CD4-positive, alpha-beta T cell treated with Interleukin-12 subunit alpha and Interleukin-12 subunit beta, for 1 hour (primary cell): ENCODE data around the gene SCLY.

ENCODE experiments used
- DNase-seq: peaks from one replicate; pipeline ENCODE4 v3.0.0-alpha.2; 2020

The SCLY gene

GRCh38 chr2:238077292-238077691 lies 16.5 kb downstream of the SCLY start:
- DNase-seq, result no peak

GRCh38 chr2:238079874-238080327 lies 19.1 kb downstream of the SCLY start:
- DNase-seq, result no peak

- DNase-seq, result no peak
Measured at GRCh38 chr2:238080518-238080917, 19.7 kb downstream of the SCLY start.

- DNase-seq, result no peak
Measured at GRCh38 chr2:238081150-238081549, 20.3 kb downstream of the SCLY start.

GRCh38 chr2:238081561-238081960 lies 20.8 kb downstream of the SCLY start:
- no peak for DNase-seq

- DNase-seq, result no peak
Measured at GRCh38 chr2:238082151-238082550, 21.4 kb downstream of the SCLY start.

GRCh38 chr2:238082827-238083226 lies 22.0 kb downstream of the SCLY start:
- no peak for DNase-seq

- no peak for DNase-seq
Measured at GRCh38 chr2:238083919-238084318, 23.1 kb downstream of the SCLY start.

GRCh38 chr2:238084761-238085160 lies 24.0 kb downstream of the SCLY start:
- DNase-seq, result no peak

- DNase-seq, result no peak
Measured at GRCh38 chr2:238085899-238086298, 25.1 kb downstream of the SCLY start.

- DNase-seq, result no peak
Measured at GRCh38 chr2:238087211-238087610, 26.4 kb downstream of the SCLY start.

- DNase-seq, result no peak
Measured at GRCh38 chr2:238090887-238091286, 30.1 kb downstream of the SCLY start.

GRCh38 chr2:238091436-238092060 lies 30.7 kb downstream of the SCLY start:
- DNase-seq, result no peak

- DNase-seq, result no peak
Measured at GRCh38 chr2:238092486-238093035, 31.8 kb downstream of the SCLY start.

GRCh38 chr2:238093181-238094140 lies 32.7 kb downstream of the SCLY start:
- no peak for DNase-seq

GRCh38 chr2:238094438-238095022 lies 33.7 kb downstream of the SCLY start:
- DNase-seq, result no peak

- DNase-seq, result no peak
Measured at GRCh38 chr2:238095143-238095542, 34.3 kb downstream of the SCLY start.

GRCh38 chr2:238096311-238097011 lies 35.7 kb downstream of the SCLY start:
- DNase-seq, result no peak

- no peak for DNase-seq
Measured at GRCh38 chr2:238097201-238097987, 36.6 kb downstream of the SCLY start.

GRCh38 chr2:238097988-238098871 lies 37.4 kb downstream of the SCLY start:
- peak; percentile 26 for DNase-seq
